WTC11 (cell line): ENCODE data around the gene ZDHHC19. TPM values are rescaled to one million over a fixed set of nuclear protein-coding genes. Genes with fewer than 3 reads are reported as not detected.

ENCODE experiments used
- ATAC-seq: fragments of 200-7000 bp; cut with Tn5 transposase; 2 replicates; pipeline ENCODE4 v1.10.0; 2021; ENCODE audit warnings: mild to moderate bottlenecking, moderate library complexity
- CTCF ChIA-PET: fragments of 300-600 bp; sonication (Branson Sonifier 250); formaldehyde crosslinking; loops from one replicate; lab custom pipeline; 2021; ENCODE audit warnings: antibody characterized with exemption; lab: Charles Lee
- POLR2A ChIA-PET: fragments of 350-600 bp; sonication (Branson Sonifier 250); formaldehyde crosslinking; loops from one replicate; lab custom pipeline; 2021; ENCODE audit warnings: antibody characterized with exemption; lab: Charles Lee
- DNase-seq: peaks from one replicate; pipeline ENCODE4 v3.0.0; 2021; ENCODE audit warnings: low spot score
- H3K27ac Mint-ChIP-seq: 2 replicates; pipeline ENCODE4 v1.8.0; 2021; ENCODE audit warnings: mixed read lengths
- H3K27me3 Mint-ChIP-seq: 2 replicates; pipeline ENCODE4 v1.8.0; 2021; ENCODE audit warnings: low read depth, mild to moderate bottlenecking, moderate library complexity, mixed read lengths
- H3K36me3 Mint-ChIP-seq: 2 replicates; pipeline ENCODE4 v1.8.0; 2021; ENCODE audit warnings: mixed read lengths
- H3K4me1 Mint-ChIP-seq: 2 replicates; pipeline ENCODE4 v1.8.0; 2022; ENCODE audit warnings: mixed read lengths
- H3K4me3 Mint-ChIP-seq: 2 replicates; pipeline ENCODE4 v1.8.0; 2021; ENCODE audit warnings: mild to moderate bottlenecking, moderate library complexity, mixed read lengths
- H3K9me3 Mint-ChIP-seq: 2 replicates; pipeline ENCODE4 v1.8.0; 2021; ENCODE audit warnings: mixed read lengths
- E2F4 ChIP-seq: sonication (generic); formaldehyde crosslinking; IDR thresholded peaks from 2 replicates; pipeline ENCODE4 v1.8.1; 2022; ENCODE audit warnings: low read depth, mild to moderate bottlenecking, moderate library complexity, missing genetic modification reagents, borderline replicate concordance
- E2F5 ChIP-seq: sonication (generic); formaldehyde crosslinking; IDR thresholded peaks from 2 replicates; pipeline ENCODE4 v1.8.1; 2022; ENCODE audit warnings: mild to moderate bottlenecking, moderate library complexity, missing genetic modification reagents
- FOXJ3 ChIP-seq: sonication (generic); formaldehyde crosslinking; IDR thresholded peaks from 2 replicates; pipeline ENCODE4 v1.9.0; 2021; ENCODE audit warnings: missing genetic modification reagents, mild to moderate bottlenecking, borderline replicate concordance
- FOXP1 ChIP-seq: sonication (generic); formaldehyde crosslinking; IDR thresholded peaks from 2 replicates; pipeline ENCODE4 v1.8.0; 2022; ENCODE audit warnings: missing genetic modification reagents, mild to moderate bottlenecking, moderate library complexity, borderline replicate concordance
- GABPB1 ChIP-seq: sonication (generic); formaldehyde crosslinking; IDR thresholded peaks from 2 replicates; pipeline ENCODE4 v1.8.1; 2023; ENCODE audit warnings: mild to moderate bottlenecking, missing genetic modification reagents
- IRF2 ChIP-seq: sonication (generic); formaldehyde crosslinking; IDR thresholded peaks from 2 replicates; pipeline ENCODE4 v1.8.0; 2022; ENCODE audit warnings: low read depth, missing genetic modification reagents, borderline replicate concordance
- JUN ChIP-seq: sonication (generic); formaldehyde crosslinking; IDR thresholded peaks from 2 replicates; pipeline ENCODE4 v1.8.0; 2023; ENCODE audit warnings: mild to moderate bottlenecking, missing genetic modification reagents
- MAX ChIP-seq: sonication (generic); formaldehyde crosslinking; IDR thresholded peaks from 2 replicates; pipeline ENCODE4 v1.8.0; 2022; ENCODE audit warnings: mild to moderate bottlenecking, missing genetic modification reagents
- NFATC4 ChIP-seq: fragments of 250-450 bp; sonication (Bioruptor Pico); IDR thresholded peaks from 2 replicates; pipeline ENCODE4 v1.9.0; 2021; ENCODE audit warnings: mild to moderate bottlenecking
- PRDM15 ChIP-seq: sonication (generic); formaldehyde crosslinking; IDR thresholded peaks from 2 replicates; pipeline ENCODE4 v1.8.0; 2022; ENCODE audit warnings: missing genetic modification reagents
- PREB ChIP-seq: sonication (generic); formaldehyde crosslinking; IDR thresholded peaks from 2 replicates; pipeline ENCODE4 v1.8.1; 2022; ENCODE audit warnings: mild to moderate bottlenecking, missing genetic modification reagents, moderate library complexity, borderline replicate concordance
- RELA ChIP-seq: sonication (generic); formaldehyde crosslinking; IDR thresholded peaks from 2 replicates; pipeline ENCODE4 v1.8.1; 2022; ENCODE audit warnings: missing genetic modification reagents, mild to moderate bottlenecking, borderline replicate concordance
- TP53 ChIP-seq: sonication (generic); formaldehyde crosslinking; IDR thresholded peaks from 2 replicates; pipeline ENCODE4 v1.8.1; 2023; ENCODE audit warnings: mild to moderate bottlenecking, missing genetic modification reagents
- ZBTB21 ChIP-seq: sonication (generic); formaldehyde crosslinking; IDR thresholded peaks from 2 replicates; pipeline ENCODE4 v1.8.1; 2023; ENCODE audit warnings: mild to moderate bottlenecking, missing genetic modification reagents, borderline replicate concordance
- ZNF232 ChIP-seq: sonication (generic); formaldehyde crosslinking; IDR thresholded peaks from 2 replicates; pipeline ENCODE4 v1.8.0; 2022; ENCODE audit warnings: mild to moderate bottlenecking, missing genetic modification reagents
- total RNA-seq: library from RNA; stranded (reverse); gene quantifications from 3 replicates; pipeline ENCODE4 v1.2.3, GENCODE V29; 2021
- TF ChIP-seq, protein P1 (sequence below): fragments of 200-600 bp; IDR thresholded peaks from 2 replicates; pipeline ENCODE4 v1.8.0; 2022; ENCODE audit warnings: antibody characterized with exemption

ZDHHC19 gene
- total RNA-seq, 1 experiment from 2014 or later, result 4.4 TPM

GRCh38 chr3:196163666-196164493, 47.3 kb downstream of the ZDHHC19 start:
- Mint-ChIP-seq H3K36me3 (no peaks in the 10 kb centered on the region), H3K4me3 (no peak overlapping the region), H3K9me3 (no peaks in the 10 kb centered on the region)
- ChIA-PET CTCF (interaction anchor here (0.9 kb wide), 2 partner anchors 27 to 71 kb away, joined by 3 read pairs; no protein-coding TSS in a partner anchor), POLR2A (interaction anchor here (1.0 kb wide), 1 partner anchor 88 kb away, joined by 3 read pairs; no protein-coding TSS in a partner anchor)
- ATAC-seq, result peak; percentile 19
- TF ChIP-seq GABPB1 (CRISPR knock-in tag) (peak; percentile 55; the same call in 1 of the 2 replicates), PREB (CRISPR knock-in tag) (no peak), E2F5 (CRISPR knock-in tag) (no peak), E2F4 (no peak), RELA (CRISPR knock-in tag) (no peak), ZNF232 (CRISPR knock-in tag) (no peak), IRF2 (no peak), PRDM15 (CRISPR knock-in tag) (no peak)
- TF ChIP-seq, all 79 proteins: peak for 1
- no peaks in the 10 kb centered on the region; the same call in 1 of the 2 replicates for H3K27me3 Mint-ChIP-seq
- H3K27ac Mint-ChIP-seq, result no peak overlapping the region
- no peak for DNase-seq
- peaks cover 13% of the 10 kb centered on the region for H3K4me1 Mint-ChIP-seq

GRCh38 chr3:196163212-196163611, 48.0 kb downstream of the ZDHHC19 start:
- H3K27ac Mint-ChIP-seq, result no peak overlapping the region
- H3K27me3 Mint-ChIP-seq, result no peaks in the 10 kb centered on the region; the same call in 1 of the 2 replicates
- H3K9me3 Mint-ChIP-seq, result no peaks in the 10 kb centered on the region
- H3K36me3 Mint-ChIP-seq, result no peaks in the 10 kb centered on the region
- POLR2A ChIA-PET, result interaction anchor here (0.7 to 1.0 kb wide), 2 partner anchors 87 to 121 kb away, joined by 3 read pairs; no protein-coding TSS in a partner anchor
- no peak for DNase-seq
- TF ChIP-seq NFATC4 (CRISPR knock-in tag) (no peak), JUN (CRISPR knock-in tag) (no peak), MAX (CRISPR knock-in tag) (no peak), FOXP1 (CRISPR knock-in tag) (no peak)
- TF ChIP-seq, all 79 proteins: peak for 0
- H3K4me1 Mint-ChIP-seq, result peaks cover 13% of the 10 kb centered on the region
- H3K4me3 Mint-ChIP-seq, result no peak overlapping the region
- CTCF ChIA-PET, result interaction anchor here (0.9 kb wide), 1 partner anchor 28 kb away, joined by 3 read pairs; no protein-coding TSS in a partner anchor
- no peak for ATAC-seq

GRCh38 chr3:196162679-196163078, 48.5 kb downstream of the ZDHHC19 start:
- H3K36me3 Mint-ChIP-seq, result no peaks in the 10 kb centered on the region
- CTCF ChIA-PET, result interaction anchor here (0.9 kb wide), 1 partner anchor 29 kb away, joined by 3 read pairs; no protein-coding TSS in a partner anchor
- POLR2A ChIA-PET, result interaction anchor here (0.7 kb wide), 1 partner anchor 121 kb away, joined by 3 read pairs; no protein-coding TSS in a partner anchor
- no peak overlapping the region for H3K4me3 Mint-ChIP-seq
- no peak for ATAC-seq
- DNase-seq, result no peak
- no peak overlapping the region for H3K27ac Mint-ChIP-seq
- H3K27me3 Mint-ChIP-seq, result no peaks in the 10 kb centered on the region; the same call in 1 of the 2 replicates
- peaks cover 13% of the 10 kb centered on the region for H3K4me1 Mint-ChIP-seq
- no peaks in the 10 kb centered on the region for H3K9me3 Mint-ChIP-seq
- TF ChIP-seq RELA (CRISPR knock-in tag) (no peak), ZBTB21 (CRISPR knock-in tag) (no peak), FOXJ3 (CRISPR knock-in tag) (no peak), TP53 (CRISPR knock-in tag) (no peak)
- TF ChIP-seq, protein P1, sequence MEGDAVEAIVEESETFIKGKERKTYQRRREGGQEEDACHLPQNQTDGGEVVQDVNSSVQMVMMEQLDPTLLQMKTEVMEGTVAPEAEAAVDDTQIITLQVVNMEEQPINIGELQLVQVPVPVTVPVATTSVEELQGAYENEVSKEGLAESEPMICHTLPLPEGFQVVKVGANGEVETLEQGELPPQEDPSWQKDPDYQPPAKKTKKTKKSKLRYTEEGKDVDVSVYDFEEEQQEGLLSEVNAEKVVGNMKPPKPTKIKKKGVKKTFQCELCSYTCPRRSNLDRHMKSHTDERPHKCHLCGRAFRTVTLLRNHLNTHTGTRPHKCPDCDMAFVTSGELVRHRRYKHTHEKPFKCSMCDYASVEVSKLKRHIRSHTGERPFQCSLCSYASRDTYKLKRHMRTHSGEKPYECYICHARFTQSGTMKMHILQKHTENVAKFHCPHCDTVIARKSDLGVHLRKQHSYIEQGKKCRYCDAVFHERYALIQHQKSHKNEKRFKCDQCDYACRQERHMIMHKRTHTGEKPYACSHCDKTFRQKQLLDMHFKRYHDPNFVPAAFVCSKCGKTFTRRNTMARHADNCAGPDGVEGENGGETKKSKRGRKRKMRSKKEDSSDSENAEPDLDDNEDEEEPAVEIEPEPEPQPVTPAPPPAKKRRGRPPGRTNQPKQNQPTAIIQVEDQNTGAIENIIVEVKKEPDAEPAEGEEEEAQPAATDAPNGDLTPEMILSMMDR, result no peak
- TF ChIP-seq, all 79 proteins: peak for 0
